ENCODE measurements around the gene DPP6. TPM values are rescaled to one million over a fixed set of nuclear protein-coding genes. Genes with fewer than 3 reads are reported as not detected.

DPP6 gene
- total RNA-seq, 1 experiment from 2014 or later: not detected

DNA sequence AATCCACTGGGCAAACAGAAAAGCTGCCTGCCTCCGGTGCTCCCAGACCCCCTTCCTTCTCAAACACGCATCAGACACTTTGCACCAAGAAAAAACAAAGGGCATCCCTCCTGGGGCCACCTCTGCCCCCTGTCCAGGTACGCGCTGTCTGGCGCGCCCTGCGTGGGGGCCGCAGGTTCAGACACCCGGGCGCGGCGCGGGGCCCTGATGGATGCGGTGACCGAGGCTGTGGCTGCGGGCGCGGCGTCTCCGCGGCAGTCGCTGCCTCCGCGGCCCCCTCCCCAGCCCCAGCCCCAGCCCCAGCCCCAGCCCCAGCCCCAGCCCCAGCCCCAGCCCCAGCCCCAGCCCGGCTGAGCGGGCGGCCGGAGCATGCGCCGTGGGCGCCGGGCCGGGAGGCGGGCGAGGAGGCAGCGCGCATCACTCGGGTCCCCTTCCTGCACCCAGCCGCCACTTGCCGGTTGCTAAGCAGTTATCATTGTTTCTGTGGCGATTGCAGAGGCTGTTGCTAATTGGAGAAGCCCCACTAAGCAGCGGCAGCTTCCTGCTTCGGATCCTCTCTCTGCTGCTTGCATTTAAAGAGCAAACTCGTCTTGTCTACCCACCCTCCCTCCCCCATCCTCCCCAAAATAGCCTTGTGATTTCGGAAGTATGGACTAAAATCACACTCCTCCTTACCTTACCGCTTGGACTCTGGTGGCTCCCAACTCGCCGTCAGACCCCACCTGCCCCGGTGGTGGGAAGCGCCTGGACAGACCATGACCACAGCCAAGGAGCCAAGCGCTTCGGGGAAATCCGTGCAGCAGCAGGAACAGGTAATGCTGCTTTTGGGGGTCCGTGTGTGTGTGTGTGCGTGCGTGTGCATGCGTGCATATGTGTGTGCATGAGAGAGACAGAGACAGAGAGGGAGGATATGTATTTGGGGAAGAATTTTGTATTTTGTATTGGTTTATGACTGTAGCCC is 252.8 kb downstream of the DPP6 start:
- Histone ChIP-seq H3K36me3 (ENCODE audit: low read depth, low read length) (no peaks in the 10 kb centered on the region), H3K9me3 (ENCODE audit: low read length) (no peaks in the 10 kb centered on the region), H4K20me1 (ENCODE audit: low read length) (no peaks in the 10 kb centered on the region), H3K4me2 (ENCODE audit: low read length) (no peak overlapping the region), H3K9me2 (replicated peaks; ENCODE audit: low read length) (no peaks in the 10 kb centered on the region), H3K9ac (ENCODE audit: low read length) (no peak overlapping the region), H2AFZ (ENCODE audit: low read length) (no peak overlapping the region), H3K79me2 (ENCODE audit: low read length) (no peaks in the 10 kb centered on the region), H3K4me3 (ENCODE audit: low read length) (no peak overlapping the region), H3F3A (ENCODE audit: low read length, unreplicated experiment) (no peaks in the 10 kb centered on the region), H3K27me3 (ENCODE audit: low read length) (no peaks in the 10 kb centered on the region), H3K27ac (ENCODE audit: low read length) (no peak overlapping the region), H3K4me1 (ENCODE audit: insufficient read depth, low read length) (no peaks in the 10 kb centered on the region)
- ATAC-seq (no peak), DNase-seq (no peak)
- BruUV-seq (replicated peaks): no TSS peak
- POLR2A ChIA-PET (ENCODE audit: unreplicated experiment): no interaction called here
- CTCF ChIA-PET: no interaction called here
- intact Hi-C loops (cut with micrococcal nuclease): no loop called here
- TF ChIP-seq EZH2phosphoT487 (IDR thresholded peaks at IDR 0.05; ENCODE audit: borderline replicate concordance, low read length): no peak
- no peak for TF ChIP-seq EZH2 (IDR thresholded peaks at IDR 0.05; ENCODE audit: low read length, unreplicated experiment)
- TF ChIP-seq, protein P1, sequence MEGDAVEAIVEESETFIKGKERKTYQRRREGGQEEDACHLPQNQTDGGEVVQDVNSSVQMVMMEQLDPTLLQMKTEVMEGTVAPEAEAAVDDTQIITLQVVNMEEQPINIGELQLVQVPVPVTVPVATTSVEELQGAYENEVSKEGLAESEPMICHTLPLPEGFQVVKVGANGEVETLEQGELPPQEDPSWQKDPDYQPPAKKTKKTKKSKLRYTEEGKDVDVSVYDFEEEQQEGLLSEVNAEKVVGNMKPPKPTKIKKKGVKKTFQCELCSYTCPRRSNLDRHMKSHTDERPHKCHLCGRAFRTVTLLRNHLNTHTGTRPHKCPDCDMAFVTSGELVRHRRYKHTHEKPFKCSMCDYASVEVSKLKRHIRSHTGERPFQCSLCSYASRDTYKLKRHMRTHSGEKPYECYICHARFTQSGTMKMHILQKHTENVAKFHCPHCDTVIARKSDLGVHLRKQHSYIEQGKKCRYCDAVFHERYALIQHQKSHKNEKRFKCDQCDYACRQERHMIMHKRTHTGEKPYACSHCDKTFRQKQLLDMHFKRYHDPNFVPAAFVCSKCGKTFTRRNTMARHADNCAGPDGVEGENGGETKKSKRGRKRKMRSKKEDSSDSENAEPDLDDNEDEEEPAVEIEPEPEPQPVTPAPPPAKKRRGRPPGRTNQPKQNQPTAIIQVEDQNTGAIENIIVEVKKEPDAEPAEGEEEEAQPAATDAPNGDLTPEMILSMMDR (conservative IDR thresholded peaks at IDR 0.05; ENCODE audit: low read depth, low read length): no peak

DNA sequence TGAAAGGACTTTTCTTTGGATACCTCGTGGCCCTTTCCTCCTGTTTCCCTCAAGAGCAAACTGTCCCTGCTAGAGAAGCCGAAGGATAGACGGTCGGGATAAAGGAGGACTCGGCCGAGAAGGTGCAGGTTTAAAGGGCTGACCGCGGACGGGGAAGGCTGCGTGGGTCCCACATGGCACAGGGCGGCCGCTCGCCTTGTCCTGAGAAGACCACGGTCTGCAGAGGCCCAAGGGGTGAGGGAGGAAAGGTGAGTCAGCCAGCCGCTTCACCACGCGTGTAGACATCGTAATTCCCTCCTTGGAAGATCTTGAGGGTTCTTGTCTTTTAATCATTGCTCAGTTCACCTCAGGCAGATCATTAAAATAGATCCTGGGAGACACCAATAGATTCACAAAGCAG is 253.8 kb downstream of the DPP6 start:
- Histone ChIP-seq H3K36me3 (ENCODE audit: low read depth, low read length) (no peaks in the 10 kb centered on the region), H4K20me1 (ENCODE audit: low read length) (no peaks in the 10 kb centered on the region), H3K27ac (ENCODE audit: low read length) (no peak overlapping the region), H3F3A (ENCODE audit: low read length, unreplicated experiment) (no peaks in the 10 kb centered on the region), H3K9me2 (replicated peaks; ENCODE audit: low read length) (no peaks in the 10 kb centered on the region), H3K9me3 (ENCODE audit: low read length) (no peaks in the 10 kb centered on the region), H2AFZ (ENCODE audit: low read length) (no peak overlapping the region), H3K4me1 (ENCODE audit: insufficient read depth, low read length) (no peaks in the 10 kb centered on the region), H3K9ac (ENCODE audit: low read length) (no peak overlapping the region), H3K27me3 (ENCODE audit: low read length) (no peaks in the 10 kb centered on the region), H3K4me3 (ENCODE audit: low read length) (no peak overlapping the region), H3K4me2 (ENCODE audit: low read length) (no peak overlapping the region), H3K79me2 (ENCODE audit: low read length) (no peaks in the 10 kb centered on the region)
- ChIA-PET POLR2A (ENCODE audit: unreplicated experiment) (no interaction called here), CTCF (no interaction called here)
- no TSS peak for BruUV-seq (replicated peaks)
- ATAC-seq: no peak
- no peak for TF ChIP-seq EZH2 (IDR thresholded peaks at IDR 0.05; ENCODE audit: low read length, unreplicated experiment)
- TF ChIP-seq, protein P1 (conservative IDR thresholded peaks at IDR 0.05; ENCODE audit: low read depth, low read length): no peak
- TF ChIP-seq EZH2phosphoT487 (IDR thresholded peaks at IDR 0.05; ENCODE audit: borderline replicate concordance, low read length): no peak
- intact Hi-C loops (cut with micrococcal nuclease): no loop called here
- no peak for DNase-seq

DNA sequence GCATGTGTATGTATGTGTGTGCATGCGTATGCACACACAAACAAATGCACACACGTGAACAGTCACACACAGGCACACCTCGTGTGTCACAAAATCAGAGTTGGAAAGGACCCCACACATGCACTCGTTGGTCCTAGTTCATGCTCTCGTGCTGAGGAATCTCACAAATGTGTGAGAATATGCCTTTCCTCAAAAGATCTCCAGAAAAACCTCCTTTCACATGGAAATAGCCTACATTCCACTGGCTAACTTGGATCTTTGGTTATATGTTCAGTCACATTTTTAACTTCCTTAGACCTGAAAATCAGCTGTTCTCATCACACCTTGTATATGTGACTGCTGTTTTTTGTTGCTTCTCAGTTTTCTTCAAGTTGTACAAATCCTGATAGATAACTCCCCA is 256.7 kb downstream of the DPP6 start:
- H3K27ac ChIP-seq (ENCODE audit: low read length): no peak overlapping the region
- no peak for DNase-seq
- H3F3A ChIP-seq (ENCODE audit: low read length, unreplicated experiment): no peaks in the 10 kb centered on the region
- H3K4me3 ChIP-seq (ENCODE audit: low read length): no peak overlapping the region
- H3K79me2 ChIP-seq (ENCODE audit: low read length): no peaks in the 10 kb centered on the region
- intact Hi-C loops (cut with micrococcal nuclease): no loop called here
- CTCF ChIA-PET: no interaction called here
- no peaks in the 10 kb centered on the region for H3K36me3 ChIP-seq (ENCODE audit: low read depth, low read length)
- H3K27me3 ChIP-seq (ENCODE audit: low read length): no peaks in the 10 kb centered on the region
- H3K9ac ChIP-seq (ENCODE audit: low read length): no peak overlapping the region
- no peaks in the 10 kb centered on the region for H3K9me3 ChIP-seq (ENCODE audit: low read length)
- TF ChIP-seq EZH2 (IDR thresholded peaks at IDR 0.05; ENCODE audit: low read length, unreplicated experiment): no peak
- no peak for TF ChIP-seq EZH2phosphoT487 (IDR thresholded peaks at IDR 0.05; ENCODE audit: borderline replicate concordance, low read length)
- TF ChIP-seq, protein P1 (conservative IDR thresholded peaks at IDR 0.05; ENCODE audit: low read depth, low read length): no peak
- no peak for ATAC-seq
- POLR2A ChIA-PET (ENCODE audit: unreplicated experiment): no interaction called here
- no peaks in the 10 kb centered on the region for H3K4me1 ChIP-seq (ENCODE audit: insufficient read depth, low read length)
- H3K9me2 ChIP-seq (replicated peaks; ENCODE audit: low read length): no peaks in the 10 kb centered on the region
- no peaks in the 10 kb centered on the region for H4K20me1 ChIP-seq (ENCODE audit: low read length)
- H2AFZ ChIP-seq (ENCODE audit: low read length): no peak overlapping the region
- H3K4me2 ChIP-seq (ENCODE audit: low read length): no peak overlapping the region
- BruUV-seq (replicated peaks): no TSS peak
